MCF 10A (cell line): ENCODE data around the gene CAMTA1. TPM values are rescaled to one million over a fixed set of nuclear protein-coding genes. Genes with fewer than 3 reads are reported as not detected.

Experiments
- BruUV-seq: library from RNA; stranded (reverse); fragments of 400-500 nt; replicated peaks from 2 replicates; lab custom pipeline; 2021; lab: Mats Ljungman, UMichigan
- CTCF ChIA-PET: fragments of 300-600 bp; sonication (Branson Sonifier 250); formaldehyde crosslinking; extraction: SDS; loops from one replicate; lab custom pipeline; 2021; ENCODE audit warnings: antibody characterized with exemption, inconsistent platforms; lab: Yijun Ruan, JAX
- POLR2A ChIA-PET: fragments of 300-600, 350-650 bp; sonication (Branson Sonifier 250); formaldehyde crosslinking; extraction: SDS; loops from one replicate; lab custom pipeline; 2020; ENCODE audit warnings: antibody characterized with exemption, inconsistent platforms; lab: Yijun Ruan, JAX
- DNase-seq: peaks from one replicate; pipeline ENCODE4 v3.0.0-alpha.2; 2018; ENCODE audit not compliant: unreplicated experiment
- H3K27ac Mint-ChIP-seq: one replicate; pipeline ENCODE4 v1.8.0; 2022; ENCODE audit warnings: mild to moderate bottlenecking, low read depth, mixed read lengths; ENCODE audit not compliant: unreplicated experiment
- H3K27me3 Mint-ChIP-seq: one replicate; pipeline ENCODE4 v1.8.0; 2022; ENCODE audit warnings: mixed read lengths; ENCODE audit not compliant: insufficient read depth, unreplicated experiment
- H3K36me3 Mint-ChIP-seq: one replicate; pipeline ENCODE4 v1.8.0; 2022; ENCODE audit warnings: mild to moderate bottlenecking, moderate library complexity, mixed read lengths; ENCODE audit not compliant: insufficient read depth, unreplicated experiment
- H3K4me1 Mint-ChIP-seq: one replicate; pipeline ENCODE4 v1.8.0; 2022; ENCODE audit warnings: mixed read lengths; ENCODE audit not compliant: insufficient read depth, unreplicated experiment
- H3K4me3 Mint-ChIP-seq: one replicate; pipeline ENCODE4 v1.8.0; 2022; ENCODE audit warnings: mild to moderate bottlenecking, moderate library complexity, mixed read lengths; ENCODE audit not compliant: unreplicated experiment
- H3K9me3 Mint-ChIP-seq: one replicate; pipeline ENCODE4 v1.8.0; 2022; ENCODE audit warnings: mixed read lengths; ENCODE audit not compliant: unreplicated experiment
- intact Hi-C: fragments of 100-400 bp; cut with micrococcal nuclease; formaldehyde crosslinking; loops from 2 replicates; pipeline ENCODE4 v1.14.1; 2022
- total RNA-seq: library from RNA; stranded (reverse); gene quantifications from 2 replicates; pipeline ENCODE4 v1.2.3, GENCODE V29; 2022
- TF ChIP-seq, protein P1 (sequence below): fragments of 200-600 bp; IDR thresholded peaks from one replicate; pipeline ENCODE4 v1.8.0; 2022; ENCODE audit warnings: antibody characterized with exemption, mild to moderate bottlenecking; ENCODE audit not compliant: unreplicated experiment

Gene CAMTA1
- total RNA-seq, 1 experiment from 2014 or later: 74.1 TPM

DNA sequence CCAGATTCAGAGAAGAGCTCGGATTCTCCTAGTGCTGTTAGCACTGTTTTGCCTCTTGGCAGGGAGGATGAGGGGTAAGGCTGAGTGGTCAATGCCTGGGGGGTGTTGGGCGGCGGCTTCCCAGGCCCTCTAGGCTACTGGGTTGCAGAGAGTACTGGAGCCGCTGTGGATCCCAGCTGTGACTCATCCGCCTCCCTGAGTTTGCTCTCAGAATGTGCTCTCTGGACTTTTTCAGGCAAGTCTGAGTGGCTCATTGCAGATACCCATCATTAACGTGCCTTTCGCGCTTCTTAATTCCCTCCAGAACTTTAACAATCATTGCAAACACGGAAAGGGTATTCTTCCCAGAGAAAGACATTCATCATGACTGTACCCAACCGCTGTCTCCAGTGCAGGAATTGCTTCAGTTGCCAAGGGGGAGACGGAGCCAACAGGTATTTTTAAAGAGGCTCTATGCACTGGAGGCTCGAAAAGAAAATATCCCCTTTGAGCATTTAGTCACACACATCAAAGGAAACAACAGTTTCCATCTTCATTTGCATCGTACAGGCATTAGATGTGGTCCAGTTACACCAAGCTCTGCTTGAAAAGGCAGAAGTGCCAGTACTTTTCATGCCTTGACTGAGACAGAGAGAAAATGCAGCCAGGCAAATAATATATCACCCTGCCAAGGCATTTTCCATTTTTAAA lies 14.4 kb upstream of the CAMTA1 start:
- intact Hi-C loops: no loop called here
- ChIA-PET CTCF (interaction anchor here (0.6 to 1.9 kb wide), 5 partner anchors 10 to 125 kb away, joined by 3 to 19 read pairs (median 4); no protein-coding TSS in a partner anchor), POLR2A (interaction anchor here (0.5 to 5.5 kb wide), 8 partner anchors 9 to 99 kb away, joined by 3 to 40 read pairs (median 4); partner anchors contain the start of gene CAMTA1)
- Mint-ChIP-seq H3K9me3 (no peaks in the 10 kb centered on the region), H3K4me3 (peak overlapping the region; percentile 9), H3K36me3 (no peaks in the 10 kb centered on the region), H3K27me3 (no peaks in the 10 kb centered on the region), H3K27ac (no peak overlapping the region), H3K4me1 (peaks cover 7% of the 10 kb centered on the region)
- TF ChIP-seq, protein P1, sequence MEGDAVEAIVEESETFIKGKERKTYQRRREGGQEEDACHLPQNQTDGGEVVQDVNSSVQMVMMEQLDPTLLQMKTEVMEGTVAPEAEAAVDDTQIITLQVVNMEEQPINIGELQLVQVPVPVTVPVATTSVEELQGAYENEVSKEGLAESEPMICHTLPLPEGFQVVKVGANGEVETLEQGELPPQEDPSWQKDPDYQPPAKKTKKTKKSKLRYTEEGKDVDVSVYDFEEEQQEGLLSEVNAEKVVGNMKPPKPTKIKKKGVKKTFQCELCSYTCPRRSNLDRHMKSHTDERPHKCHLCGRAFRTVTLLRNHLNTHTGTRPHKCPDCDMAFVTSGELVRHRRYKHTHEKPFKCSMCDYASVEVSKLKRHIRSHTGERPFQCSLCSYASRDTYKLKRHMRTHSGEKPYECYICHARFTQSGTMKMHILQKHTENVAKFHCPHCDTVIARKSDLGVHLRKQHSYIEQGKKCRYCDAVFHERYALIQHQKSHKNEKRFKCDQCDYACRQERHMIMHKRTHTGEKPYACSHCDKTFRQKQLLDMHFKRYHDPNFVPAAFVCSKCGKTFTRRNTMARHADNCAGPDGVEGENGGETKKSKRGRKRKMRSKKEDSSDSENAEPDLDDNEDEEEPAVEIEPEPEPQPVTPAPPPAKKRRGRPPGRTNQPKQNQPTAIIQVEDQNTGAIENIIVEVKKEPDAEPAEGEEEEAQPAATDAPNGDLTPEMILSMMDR: no peak
- DNase-seq: peak; percentile 58
- BruUV-seq: no TSS peak

DNA sequence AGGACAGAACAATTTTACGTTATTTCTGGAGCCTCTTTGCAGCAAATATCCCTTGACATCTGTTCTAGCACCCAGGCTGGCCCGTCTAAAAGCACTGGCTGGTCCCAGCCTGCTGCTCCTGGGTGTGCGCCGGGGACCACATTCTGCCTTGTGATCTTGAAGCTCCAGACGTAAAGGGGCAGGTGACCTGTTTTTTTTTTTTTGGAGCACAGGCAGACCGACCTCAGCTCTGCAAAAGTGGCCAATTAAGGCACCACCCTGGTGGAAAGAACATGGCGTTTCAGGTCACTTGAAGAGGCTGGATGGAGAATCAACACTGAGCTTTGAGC lies 13.8 kb upstream of the CAMTA1 start:
- BruUV-seq: no TSS peak

DNA sequence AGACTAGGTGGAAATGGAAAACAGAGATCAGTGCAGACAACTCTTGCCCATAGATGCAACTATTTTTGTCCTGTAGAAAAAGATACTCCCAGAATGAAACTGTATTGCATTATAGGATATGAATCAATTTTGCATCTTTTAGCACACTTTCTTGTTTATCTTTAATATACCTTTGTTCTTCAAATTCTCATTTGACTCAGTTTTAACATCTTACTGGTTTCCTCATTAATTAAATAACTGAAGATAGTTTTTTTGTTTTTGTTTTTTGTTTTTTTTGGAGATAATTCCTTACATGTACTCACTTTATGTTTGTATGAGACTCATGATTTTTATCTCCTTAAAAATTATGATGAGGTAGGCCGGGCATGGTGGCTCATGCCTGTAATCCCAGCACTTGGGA lies 10.9 kb upstream of the CAMTA1 start:
- no TSS peak for BruUV-seq
- no peaks in the 10 kb centered on the region for H3K27me3 Mint-ChIP-seq
- intact Hi-C loops: no loop called here
- H3K36me3 Mint-ChIP-seq: no peaks in the 10 kb centered on the region
- H3K27ac Mint-ChIP-seq: no peak overlapping the region
- no peak overlapping the region for H3K4me3 Mint-ChIP-seq
- ChIA-PET CTCF (interaction anchor here (1.0 kb wide), 1 partner anchor 55 kb away, joined by 3 read pairs; no protein-coding TSS in a partner anchor), POLR2A (interaction anchor here (0.8 kb wide), 1 partner anchor 9 kb away, joined by 3 read pairs; no protein-coding TSS in a partner anchor)
- TF ChIP-seq, protein P1: no peak
- peaks cover 7% of the 10 kb centered on the region for H3K4me1 Mint-ChIP-seq
- peaks cover 13% of the 10 kb centered on the region for H3K9me3 Mint-ChIP-seq
- no peak for DNase-seq

More for the DNA sequence above, 13.8 kb upstream of the CAMTA1 start:
- no peaks in the 10 kb centered on the region for H3K36me3 Mint-ChIP-seq
- POLR2A ChIA-PET: interaction anchor here (1.0 to 5.5 kb wide), 6 partner anchors 10 to 30 kb away, joined by 3 to 40 read pairs (median 6); partner anchors contain the start of gene CAMTA1
- no peaks in the 10 kb centered on the region for H3K27me3 Mint-ChIP-seq
- no peak for DNase-seq
- TF ChIP-seq, protein P1: no peak
- H3K27ac Mint-ChIP-seq: no peak overlapping the region
- CTCF ChIA-PET: interaction anchor here (0.5 to 1.9 kb wide), 5 partner anchors 10 to 53 kb away, joined by 3 to 19 read pairs (median 6); no protein-coding TSS in a partner anchor
- H3K4me3 Mint-ChIP-seq: no peak overlapping the region
- intact Hi-C loops: no loop called here
- H3K4me1 Mint-ChIP-seq: peaks cover 7% of the 10 kb centered on the region
- H3K9me3 Mint-ChIP-seq: peaks cover 5% of the 10 kb centered on the region

DNA sequence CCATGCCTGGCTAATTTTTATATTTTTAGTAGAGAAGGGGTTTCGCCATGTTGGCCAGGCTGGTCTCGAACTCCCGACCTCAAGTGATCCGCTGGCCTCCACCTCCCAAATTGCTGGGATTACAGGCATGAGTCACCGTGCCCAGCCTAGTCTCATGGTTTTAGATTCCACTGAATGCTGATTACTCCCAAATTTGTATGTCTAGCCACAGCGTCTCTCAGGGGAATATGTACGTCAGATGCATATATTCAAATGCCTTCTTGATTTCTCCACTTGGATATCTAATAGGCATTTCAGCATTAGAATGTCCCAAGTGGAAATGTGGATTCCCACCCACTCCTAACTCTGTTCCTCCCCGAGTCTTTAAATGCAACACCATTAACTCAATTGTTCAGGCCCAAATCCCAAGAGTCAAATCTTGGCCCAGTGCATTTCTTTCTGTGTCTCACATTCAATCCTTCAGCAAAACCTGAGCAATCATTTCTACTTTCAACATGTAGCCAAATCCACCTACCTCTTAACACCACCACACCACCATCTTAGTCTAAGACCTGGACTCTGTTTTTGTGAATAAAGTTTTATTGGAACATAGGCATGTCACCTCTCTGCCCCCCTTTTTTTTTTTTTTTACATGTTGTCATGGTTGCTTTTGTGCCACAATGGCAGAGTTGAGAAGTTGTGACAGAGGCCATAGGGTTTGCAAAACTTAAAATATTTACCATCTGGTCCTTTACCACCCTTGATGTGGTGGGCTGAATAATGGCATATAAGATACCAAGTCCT lies 9.8 kb upstream of the CAMTA1 start:
- intact Hi-C loops: no loop called here
- TF ChIP-seq, protein P1: no peak
- ChIA-PET POLR2A (interaction anchor here (0.8 kb wide), 1 partner anchor 8 kb away, joined by 3 read pairs; no protein-coding TSS in a partner anchor), CTCF (no interaction called here)
- Mint-ChIP-seq H3K27me3 (no peaks in the 10 kb centered on the region), H3K27ac (no peak overlapping the region), H3K9me3 (peaks cover 13% of the 10 kb centered on the region), H3K36me3 (no peaks in the 10 kb centered on the region), H3K4me3 (no peak overlapping the region), H3K4me1 (peaks cover 7% of the 10 kb centered on the region)
- no peak for DNase-seq
- BruUV-seq: no TSS peak
